HEK293 (cell line): Measurements from ENCODE around the gene SLC16A6.

Experiments
- CTCF ChIA-PET: fragments of 350-600 bp; formaldehyde crosslinking; extraction: SDS; loops from one replicate; lab custom pipeline; 2021; ENCODE audit warnings: antibody characterized with exemption; lab: Yijun Ruan, JAX
- POLR2A ChIA-PET: fragments of 300-600 bp; formaldehyde crosslinking; extraction: SDS; loops from one replicate; lab custom pipeline; 2020; ENCODE audit warnings: antibody characterized with exemption, inconsistent platforms; lab: Yijun Ruan, JAX
- H3K27ac ChIP-seq: fragments of 200-500 bp; sonication (Bioruptor generic); 2 replicates; pipeline ENCODE4 v1.5.1; 2014; ENCODE audit warnings: low read depth, low read length, control low read depth, inconsistent platforms; ENCODE audit errors: extremely low read depth
- H3K36me3 ChIP-seq, 2 experiments: fragments of 200-500 bp in 1 of 2; sonication (Bioruptor generic) in 1 of 2; 1 replicate in 1 of 2; 2 replicates in 1 of 2; pipeline ENCODE4 v1.5.1; 2014 to 2017; ENCODE audit warnings: inconsistent platforms in 2 of 2, low read length in 2 of 2; ENCODE audit not compliant: control insufficient read depth in 2 of 2, insufficient read depth in 1 of 2
- H3K4me1 ChIP-seq: fragments of 200-500 bp; sonication (Bioruptor generic); 2 replicates; pipeline ENCODE4 v1.5.1; 2014; ENCODE audit warnings: mild to moderate bottlenecking, low read length, inconsistent platforms; ENCODE audit not compliant: control insufficient read depth, insufficient read depth
- H3K4me3 ChIP-seq: 2 replicates; pipeline ENCODE4 v1.5.1; 2011; ENCODE audit warnings: low read depth, mild to moderate bottlenecking, control low read depth, low read length, moderate library complexity
- H3K9me3 ChIP-seq: fragments of 200-500 bp; sonication (Bioruptor generic); 2 replicates; pipeline ENCODE4 v1.5.1; 2014; ENCODE audit warnings: low read depth, low read length, inconsistent platforms; ENCODE audit not compliant: control insufficient read depth, insufficient read depth
- GLI2 ChIP-seq: fragments of 450-650 bp; formaldehyde crosslinking; IDR thresholded peaks from 2 replicates; pipeline ENCODE4; 2017; ENCODE audit warnings: missing biosample characterization, missing genetic modification characterization, low read depth, borderline replicate concordance
- KLF8 ChIP-seq: fragments of 450-650 bp; formaldehyde crosslinking; IDR thresholded peaks from 2 replicates; pipeline ENCODE4 v1.5.1; 2016; ENCODE audit warnings: missing biosample characterization, missing genetic modification characterization
- KLF9 ChIP-seq: fragments of 450-650 bp; formaldehyde crosslinking; IDR thresholded peaks from 2 replicates; pipeline ENCODE4 v1.5.1; 2016; ENCODE audit warnings: missing biosample characterization, missing genetic modification characterization, low read depth
- OSR2 ChIP-seq: fragments of 450-650 bp; formaldehyde crosslinking; IDR thresholded peaks from 2 replicates; pipeline ENCODE4 v1.5.1; 2016; ENCODE audit warnings: missing biosample characterization, missing genetic modification characterization
- SCRT2 ChIP-seq: fragments of 450-650 bp; formaldehyde crosslinking; IDR thresholded peaks from 2 replicates; pipeline ENCODE4 v1.5.1; 2016; ENCODE audit warnings: missing biosample characterization, missing genetic modification characterization
- SP2 ChIP-seq: fragments of 450-650 bp; formaldehyde crosslinking; IDR thresholded peaks from 2 replicates; pipeline ENCODE4 v1.5.1; 2016; ENCODE audit warnings: missing biosample characterization, missing genetic modification characterization
- SP3 ChIP-seq: fragments of 450-650 bp; formaldehyde crosslinking; IDR thresholded peaks from 2 replicates; pipeline ENCODE4 v1.5.1; 2016; ENCODE audit warnings: missing biosample characterization, missing genetic modification characterization
- ZBTB48 ChIP-seq: fragments of 450-650 bp; formaldehyde crosslinking; IDR thresholded peaks from 2 replicates; pipeline ENCODE4 v1.5.1; 2016; ENCODE audit warnings: missing biosample characterization, missing genetic modification characterization
- ZFP37 ChIP-seq: fragments of 450-650 bp; formaldehyde crosslinking; IDR thresholded peaks from 2 replicates; pipeline ENCODE4 v1.5.1; 2016; ENCODE audit warnings: missing biosample characterization, missing genetic modification characterization
- ZNF157 ChIP-seq: fragments of 450-650 bp; formaldehyde crosslinking; IDR thresholded peaks from 2 replicates; pipeline ENCODE4 v1.5.1; 2016; ENCODE audit warnings: missing biosample characterization, missing genetic modification characterization
- ZNF221 ChIP-seq: fragments of 450-650 bp; formaldehyde crosslinking; IDR thresholded peaks from 2 replicates; pipeline ENCODE4 v1.5.1; 2017; ENCODE audit warnings: missing biosample characterization, missing genetic modification characterization, borderline replicate concordance
- ZNF391 ChIP-seq: fragments of 450-650 bp; formaldehyde crosslinking; IDR thresholded peaks from 2 replicates; pipeline ENCODE4 v1.5.1; 2016; ENCODE audit warnings: low read depth, missing biosample characterization, missing genetic modification characterization, borderline replicate concordance
- ZNF529 ChIP-seq: fragments of 450-650 bp; formaldehyde crosslinking; IDR thresholded peaks from 2 replicates; pipeline ENCODE4 v1.5.1; 2017; ENCODE audit warnings: missing genetic modification characterization, missing biosample characterization; ENCODE audit not compliant: insufficient replicate concordance
- ZNF548 ChIP-seq: fragments of 450-650 bp; formaldehyde crosslinking; IDR thresholded peaks from 2 replicates; pipeline ENCODE4 v1.5.1; 2016; ENCODE audit warnings: missing biosample characterization, missing genetic modification characterization
- ZNF600 ChIP-seq: fragments of 450-650 bp; formaldehyde crosslinking; IDR thresholded peaks from 2 replicates; pipeline ENCODE4 v1.5.1; 2016; ENCODE audit warnings: missing biosample characterization, missing genetic modification characterization
- ZNF629 ChIP-seq: fragments of 450-650 bp; formaldehyde crosslinking; IDR thresholded peaks from 2 replicates; pipeline ENCODE4 v1.5.1; 2017; ENCODE audit warnings: missing biosample characterization, missing genetic modification characterization
- ZNF639 ChIP-seq: fragments of 450-650 bp; formaldehyde crosslinking; IDR thresholded peaks from 2 replicates; pipeline ENCODE4 v1.5.1; 2016; ENCODE audit warnings: missing biosample characterization, missing genetic modification characterization
- ZNF692 ChIP-seq: fragments of 450-650 bp; formaldehyde crosslinking; IDR thresholded peaks from 2 replicates; pipeline ENCODE4 v1.5.1; 2016; ENCODE audit warnings: missing biosample characterization, missing genetic modification characterization
- ZNF707 ChIP-seq: fragments of 450-650 bp; formaldehyde crosslinking; IDR thresholded peaks from 2 replicates; pipeline ENCODE4 v1.5.1; 2016; ENCODE audit warnings: missing biosample characterization, missing genetic modification characterization
- ZNF843 ChIP-seq: fragments of 450-650 bp; formaldehyde crosslinking; IDR thresholded peaks from 2 replicates; pipeline ENCODE4 v1.5.1; 2016; ENCODE audit warnings: missing biosample characterization, missing genetic modification characterization
- TF ChIP-seq, protein P1 (sequence below): fragments of 450-650 bp; formaldehyde crosslinking; conservative IDR thresholded peaks from 2 replicates; pipeline ENCODE4 v1.5.1; 2016; ENCODE audit warnings: low read depth, missing biosample characterization, missing genetic modification characterization
- TF ChIP-seq, protein P2 (sequence below): fragments of 450-650 bp; formaldehyde crosslinking; IDR thresholded peaks from 2 replicates; pipeline ENCODE4 v1.5.1; 2016; ENCODE audit warnings: missing biosample characterization, missing genetic modification characterization
- TF ChIP-seq, protein P3 (sequence below): fragments of 450-650 bp; formaldehyde crosslinking; IDR thresholded peaks from 2 replicates; pipeline ENCODE4; 2016; ENCODE audit warnings: missing biosample characterization, missing genetic modification characterization
- TF ChIP-seq, protein P4 (sequence below): fragments of 450-650 bp; formaldehyde crosslinking; IDR thresholded peaks from 2 replicates; pipeline ENCODE4 v1.5.1; 2016; ENCODE audit warnings: missing biosample characterization, missing genetic modification characterization

The SLC16A6 gene

DNA sequence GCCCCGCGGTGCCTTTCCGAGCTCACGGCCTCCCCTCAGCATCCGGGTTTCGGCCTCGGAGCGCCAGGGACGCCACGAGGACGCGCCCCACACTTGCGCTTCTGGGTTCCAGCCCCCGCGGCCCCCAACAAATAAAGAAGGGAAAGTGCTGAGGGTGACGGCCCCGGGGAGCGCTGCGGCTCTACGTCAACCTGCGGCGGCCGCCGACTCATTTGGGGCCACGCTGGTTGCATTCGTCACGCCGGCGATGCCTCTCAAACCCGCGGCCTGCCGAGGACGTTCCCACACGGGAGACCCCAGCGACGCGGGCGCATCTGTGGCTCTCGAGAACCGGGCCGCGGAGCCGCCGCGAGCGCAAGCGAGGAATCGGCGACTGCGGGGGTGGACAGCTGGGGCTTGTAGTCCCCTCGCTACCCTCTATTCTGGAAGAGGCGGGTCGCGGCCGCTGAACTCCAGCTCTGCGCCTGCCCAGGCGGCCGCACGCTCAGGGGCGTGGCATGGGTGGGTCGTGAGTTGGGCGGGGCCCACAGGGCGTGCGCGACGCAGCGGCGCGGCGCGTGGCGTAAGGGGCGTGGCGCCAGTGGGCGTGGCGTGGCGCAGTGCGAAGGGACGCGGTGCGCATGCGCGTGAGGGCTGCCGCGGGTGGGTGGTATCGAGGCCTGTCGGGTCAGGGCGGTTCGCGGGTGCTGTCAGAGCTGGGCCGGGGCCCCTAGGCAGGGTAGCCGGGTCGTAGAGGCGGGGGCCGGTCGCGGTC is 43.3 kb downstream of the SLC16A6 start, which contains the start of gene AMZ2:
AMZ2 (plus strand) TSS at position 599 of the 754 bp plus-strand sequence. CDS start 2,145 bp downstream, outside the sequence.
- H3K27ac ChIP-seq = peak within 1 kb of the TSS; percentile 89
- H3K4me1 ChIP-seq = peaks cover 5% of the 10 kb centered on the region
- ChIA-PET POLR2A (interaction anchor here (0.6 to 2.5 kb wide), 17 partner anchors 10 to 265 kb away, joined by 3 to 32 read pairs (median 4); partner anchors contain the start of genes ARSG, PRKAR1A, SLC16A6 and WIPI1), CTCF (interaction anchor here (0.6 to 3.0 kb wide), 9 partner anchors 16 to 193 kb away, joined by 3 to 23 read pairs (median 3); no protein-coding TSS in a partner anchor)
- H3K9me3 ChIP-seq = no peaks in the 10 kb centered on the region
- peak within 1 kb of the TSS; percentile 98 for H3K4me3 ChIP-seq
- H3K36me3 ChIP-seq = peaks cover 15 to 35% of the 10 kb centered on the region in 2 experiments
- TF ChIP-seq ZNF629 (tag by site-specific recombination) (peak; percentile 87), ZNF600 (tag by site-specific recombination) (peak; percentile 72), KLF8 (tag by site-specific recombination) (peak; percentile 93), SCRT2 (tag by site-specific recombination) (no peak), ZNF707 (no peak), ZBTB48 (tag by site-specific recombination) (peak; percentile 69; the same call in 1 of the 2 replicates), ZNF529 (tag by site-specific recombination) (no peak), ZNF391 (peak; percentile 70; the same call in 1 of the 2 replicates), ZNF843 (tag by site-specific recombination) (no peak), OSR2 (tag by site-specific recombination) (no peak; the same call in 1 of the 2 replicates), ZNF548 (tag by site-specific recombination) (no peak), ZFP37 (tag by site-specific recombination) (peak; percentile 45; the same call in 1 of the 2 replicates), SP3 (tag by site-specific recombination) (peak; percentile 91), GLI2 (tag by site-specific recombination) (no peak), KLF9 (tag by site-specific recombination) (peak; percentile 100), ZNF692 (peak; percentile 66; the same call in 1 of the 2 replicates), ZNF639 (no peak), SP2 (tag by site-specific recombination) (peak; percentile 62), ZNF221 (tag by site-specific recombination) (no peak), ZNF157 (tag by site-specific recombination) (no peak)
- TF ChIP-seq, protein P1, sequence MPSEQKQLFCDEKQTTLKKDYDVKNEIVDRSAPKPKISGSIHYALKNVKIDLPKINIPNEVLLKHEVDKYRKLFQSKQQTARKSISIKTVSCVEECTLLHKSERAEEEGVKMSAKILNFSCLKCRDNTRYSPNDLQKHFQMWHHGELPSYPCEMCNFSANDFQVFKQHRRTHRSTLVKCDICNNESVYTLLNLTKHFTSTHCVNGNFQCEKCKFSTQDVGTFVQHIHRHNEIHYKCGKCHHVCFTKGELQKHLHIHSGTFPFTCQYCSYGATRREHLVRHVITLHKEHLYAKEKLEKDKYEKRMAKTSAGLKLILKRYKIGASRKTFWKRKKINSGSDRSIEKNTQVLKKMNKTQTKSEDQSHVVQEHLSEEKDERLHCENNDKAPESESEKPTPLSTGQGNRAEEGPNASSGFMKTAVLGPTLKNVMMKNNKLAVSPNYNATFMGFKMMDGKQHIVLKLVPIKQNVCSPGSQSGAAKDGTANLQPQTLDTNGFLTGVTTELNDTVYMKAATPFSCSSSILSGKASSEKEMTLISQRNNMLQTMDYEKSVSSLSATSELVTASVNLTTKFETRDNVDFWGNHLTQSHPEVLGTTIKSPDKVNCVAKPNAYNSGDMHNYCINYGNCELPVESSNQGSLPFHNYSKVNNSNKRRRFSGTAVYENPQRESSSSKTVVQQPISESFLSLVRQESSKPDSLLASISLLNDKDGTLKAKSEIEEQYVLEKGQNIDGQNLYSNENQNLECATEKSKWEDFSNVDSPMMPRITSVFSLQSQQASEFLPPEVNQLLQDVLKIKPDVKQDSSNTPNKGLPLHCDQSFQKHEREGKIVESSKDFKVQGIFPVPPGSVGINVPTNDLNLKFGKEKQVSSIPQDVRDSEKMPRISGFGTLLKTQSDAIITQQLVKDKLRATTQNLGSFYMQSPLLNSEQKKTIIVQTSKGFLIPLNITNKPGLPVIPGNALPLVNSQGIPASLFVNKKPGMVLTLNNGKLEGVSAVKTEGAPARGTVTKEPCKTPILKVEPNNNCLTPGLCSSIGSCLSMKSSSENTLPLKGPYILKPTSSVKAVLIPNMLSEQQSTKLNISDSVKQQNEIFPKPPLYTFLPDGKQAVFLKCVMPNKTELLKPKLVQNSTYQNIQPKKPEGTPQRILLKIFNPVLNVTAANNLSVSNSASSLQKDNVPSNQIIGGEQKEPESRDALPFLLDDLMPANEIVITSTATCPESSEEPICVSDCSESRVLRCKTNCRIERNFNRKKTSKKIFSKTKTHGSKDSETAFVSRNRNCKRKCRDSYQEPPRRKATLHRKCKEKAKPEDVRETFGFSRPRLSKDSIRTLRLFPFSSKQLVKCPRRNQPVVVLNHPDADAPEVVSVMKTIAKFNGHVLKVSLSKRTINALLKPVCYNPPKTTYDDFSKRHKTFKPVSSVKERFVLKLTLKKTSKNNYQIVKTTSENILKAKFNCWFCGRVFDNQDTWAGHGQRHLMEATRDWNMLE (tag by site-specific recombination) = no peak
- TF ChIP-seq, protein P2, sequence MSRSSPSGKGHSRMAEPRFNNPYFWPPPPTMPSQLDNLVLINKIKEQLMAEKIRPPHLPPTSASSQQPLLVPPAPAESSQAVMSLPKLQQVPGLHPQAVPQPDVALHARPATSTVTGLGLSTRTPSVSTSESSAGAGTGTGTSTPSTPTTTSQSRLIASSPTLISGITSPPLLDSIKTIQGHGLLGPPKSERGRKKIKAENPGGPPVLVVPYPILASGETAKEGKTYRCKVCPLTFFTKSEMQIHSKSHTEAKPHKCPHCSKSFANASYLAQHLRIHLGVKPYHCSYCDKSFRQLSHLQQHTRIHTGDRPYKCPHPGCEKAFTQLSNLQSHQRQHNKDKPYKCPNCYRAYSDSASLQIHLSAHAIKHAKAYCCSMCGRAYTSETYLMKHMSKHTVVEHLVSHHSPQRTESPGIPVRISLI = no peak
- TF ChIP-seq, protein P3, sequence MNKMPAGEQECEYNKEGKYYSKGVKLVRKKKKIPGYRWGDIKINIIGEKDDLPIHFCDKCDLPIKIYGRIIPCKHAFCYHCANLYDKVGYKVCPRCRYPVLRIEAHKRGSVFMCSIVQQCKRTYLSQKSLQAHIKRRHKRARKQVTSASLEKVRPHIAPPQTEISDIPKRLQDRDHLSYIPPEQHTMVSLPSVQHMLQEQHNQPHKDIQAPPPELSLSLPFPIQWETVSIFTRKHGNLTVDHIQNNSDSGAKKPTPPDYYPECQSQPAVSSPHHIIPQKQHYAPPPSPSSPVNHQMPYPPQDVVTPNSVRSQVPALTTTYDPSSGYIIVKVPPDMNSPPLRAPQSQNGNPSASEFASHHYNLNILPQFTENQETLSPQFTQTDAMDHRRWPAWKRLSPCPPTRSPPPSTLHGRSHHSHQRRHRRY = no peak
- TF ChIP-seq, protein P4, sequence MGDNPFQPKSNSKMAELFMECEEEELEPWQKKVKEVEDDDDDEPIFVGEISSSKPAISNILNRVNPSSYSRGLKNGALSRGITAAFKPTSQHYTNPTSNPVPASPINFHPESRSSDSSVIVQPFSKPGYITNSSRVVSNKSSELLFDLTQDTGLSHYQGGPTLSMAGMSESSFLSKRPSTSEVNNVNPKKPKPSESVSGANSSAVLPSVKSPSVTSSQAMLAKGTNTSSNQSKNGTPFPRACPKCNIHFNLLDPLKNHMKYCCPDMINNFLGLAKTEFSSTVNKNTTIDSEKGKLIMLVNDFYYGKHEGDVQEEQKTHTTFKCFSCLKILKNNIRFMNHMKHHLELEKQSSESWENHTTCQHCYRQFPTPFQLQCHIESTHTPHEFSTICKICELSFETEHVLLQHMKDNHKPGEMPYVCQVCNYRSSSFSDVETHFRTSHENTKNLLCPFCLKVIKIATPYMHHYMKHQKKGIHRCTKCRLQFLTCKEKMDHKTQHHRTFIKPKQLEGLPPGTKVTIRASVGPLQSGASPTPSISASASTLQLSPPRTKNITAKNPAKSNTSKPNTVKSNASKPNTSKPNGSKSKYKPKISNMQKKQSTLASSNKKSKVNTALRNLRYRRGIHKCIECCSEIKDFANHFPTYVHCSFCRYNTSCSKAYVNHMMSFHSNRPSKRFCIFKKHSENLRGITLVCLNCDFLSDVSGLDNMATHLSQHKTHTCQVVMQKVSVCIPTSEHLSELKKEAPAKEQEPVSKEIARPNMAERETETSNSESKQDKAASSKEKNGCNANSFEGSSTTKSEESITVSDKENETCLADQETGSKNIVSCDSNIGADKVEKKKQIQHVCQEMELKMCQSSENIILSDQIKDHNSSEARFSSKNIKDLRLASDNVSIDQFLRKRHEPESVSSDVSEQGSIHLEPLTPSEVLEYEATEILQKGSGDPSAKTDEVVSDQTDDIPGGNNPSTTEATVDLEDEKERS (tag by site-specific recombination) = no peak
